ENCODE data around the gene TDG. TPM values are rescaled to one million over a fixed set of nuclear protein-coding genes. Genes with fewer than 3 reads are reported as not detected.
A peak's percentile ranks its signal among the peaks of the same experiment; 100 is the strongest.

TDG gene
- polyA plus RNA-seq: 19.3 TPM

DNA sequence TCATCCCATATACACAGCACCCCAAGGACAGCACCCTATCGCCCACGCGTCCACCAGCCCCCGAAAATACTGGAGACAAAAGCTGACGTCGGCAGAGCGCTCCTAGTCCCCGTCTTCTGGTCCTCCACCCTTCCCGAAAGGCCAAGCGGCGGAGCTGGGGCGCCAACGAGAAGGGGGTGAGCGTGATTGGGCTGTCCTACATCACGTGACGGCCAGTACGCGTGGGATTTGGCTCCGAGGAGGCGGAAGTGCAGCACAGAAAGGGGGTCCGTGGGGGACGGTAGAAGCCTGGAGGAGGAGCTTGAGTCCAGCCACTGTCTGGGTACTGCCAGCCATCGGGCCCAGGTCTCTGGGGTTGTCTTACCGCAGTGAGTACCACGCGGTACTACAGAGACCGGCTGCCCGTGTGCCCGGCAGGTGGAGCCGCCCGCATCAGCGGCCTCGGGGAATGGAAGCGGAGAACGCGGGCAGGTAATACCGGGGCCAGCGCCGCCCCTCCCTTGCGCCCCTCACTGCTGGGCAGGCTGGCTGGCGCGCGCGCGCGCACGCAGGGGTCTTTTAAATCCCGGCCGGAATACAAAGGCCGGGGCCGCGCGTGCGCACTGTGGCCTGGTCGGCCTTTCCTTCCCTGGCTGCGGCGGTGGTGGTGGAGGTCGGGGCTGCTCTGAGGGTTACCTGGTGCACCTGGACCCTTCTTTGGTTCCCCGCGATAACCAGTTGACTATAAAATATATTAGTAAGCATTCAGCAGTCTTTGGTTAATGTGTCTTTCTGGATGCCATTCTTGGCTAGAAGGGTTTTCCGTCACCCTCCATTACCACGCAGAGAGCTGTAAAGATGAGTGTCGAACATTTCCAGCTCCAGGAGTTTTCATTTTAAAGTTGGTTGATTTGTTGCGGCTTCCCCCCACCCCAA, at the start of gene TDG:
TDG (plus strand) TSS at position 283 of the 915 bp plus-strand sequence; CDS start at position 449, 166 bp downstream.
- H3K36me3 Mint-ChIP-seq: peaks cover 2% of the 10 kb centered on the region

DNA sequence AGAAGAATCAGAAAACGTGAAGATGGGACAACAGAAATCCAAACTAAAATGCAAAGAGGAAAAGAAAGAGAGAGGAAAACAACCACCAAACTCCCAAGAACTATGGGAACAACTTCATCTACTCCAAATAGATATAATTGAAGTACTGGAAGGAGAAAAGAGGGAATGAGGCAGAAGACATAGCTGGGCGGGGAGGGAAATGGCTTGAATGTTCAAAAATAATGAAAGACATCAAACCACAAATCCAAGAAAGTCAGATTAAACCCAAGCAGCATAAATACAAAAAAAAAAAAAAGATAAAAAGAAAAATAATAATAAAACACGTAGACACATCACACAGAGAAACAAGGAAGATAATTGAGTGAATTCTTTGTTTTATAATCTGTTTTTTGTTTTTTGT, 47.8 kb upstream of the TDG start:
- peaks cover 2% of the 10 kb centered on the region for H3K36me3 Mint-ChIP-seq
- no peak overlapping the region for H3K4me3 Mint-ChIP-seq
- no peak overlapping the region for H3K27ac Mint-ChIP-seq
- H3K27me3 Mint-ChIP-seq: no peaks in the 10 kb centered on the region
- H3K9me3 Mint-ChIP-seq: peaks cover 0 to 5% (median 4%) of the 10 kb centered on the region in 3 donors
- H3K4me1 Mint-ChIP-seq: no peaks in the 10 kb centered on the region

More for the DNA sequence above, at the start of gene TDG:
- Mint-ChIP-seq H3K4me3 (peak within 1 kb of the TSS; percentile 94 to 100 (median 97)), H3K27ac (peak within 1 kb of the TSS; percentile 94 to 98 (median 97)), H3K4me1 (peaks cover 29 to 34% (median 33%) of the 10 kb centered on the region in 3 donors), H3K9me3 (no peaks in the 10 kb centered on the region), H3K27me3 (no peaks in the 10 kb centered on the region)

DNA sequence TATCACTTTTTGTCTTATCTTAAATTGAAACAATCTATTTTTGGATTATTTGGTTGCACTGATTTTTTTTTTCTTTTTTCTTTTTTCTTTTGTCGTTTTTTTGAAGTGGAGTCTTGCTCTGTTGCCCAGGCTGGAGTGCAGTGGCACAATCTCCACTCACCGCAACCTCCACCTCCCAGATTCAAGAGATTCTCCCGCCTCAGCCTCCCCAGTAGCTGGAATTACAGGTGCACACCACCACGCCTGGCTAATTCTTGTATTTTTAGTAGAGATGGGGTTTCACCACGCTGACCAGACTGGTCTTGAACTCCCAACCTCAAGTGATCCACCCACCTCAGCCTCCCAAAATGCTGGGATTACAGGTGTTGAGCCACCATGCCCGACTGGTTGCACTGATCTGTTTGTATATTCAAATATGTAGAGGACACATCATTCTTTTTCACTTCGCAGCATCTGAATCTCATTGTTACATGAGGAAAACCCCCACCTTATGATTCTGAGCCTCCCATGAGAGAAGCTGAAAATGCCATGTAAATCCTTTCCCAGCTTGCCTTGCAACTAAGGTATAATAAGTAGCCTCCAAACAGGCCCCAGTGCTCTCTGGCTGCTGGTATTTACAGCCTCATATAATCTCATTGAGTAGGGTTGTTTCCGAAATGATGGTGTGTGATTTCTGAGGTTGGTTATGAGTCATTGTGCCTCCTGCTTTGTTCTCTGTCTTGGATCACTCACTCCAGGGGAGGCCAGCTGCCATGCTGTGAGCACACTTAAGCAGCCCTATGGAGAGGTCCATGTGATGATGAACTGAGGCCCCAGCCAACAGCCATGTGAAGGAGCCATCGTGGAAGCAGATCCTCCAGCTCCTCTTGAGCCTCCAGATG, 40.7 kb upstream of the TDG start:
- Mint-ChIP-seq H3K27ac (peak overlapping the region in 2 of 3 donors; percentile 73 to 85), H3K27me3 (peaks cover 3% of the 10 kb centered on the region), H3K4me1 (peaks cover 8 to 29% (median 22%) of the 10 kb centered on the region in 3 donors), H3K9me3 (no peaks in the 10 kb centered on the region), H3K4me3 (peak overlapping the region in 3 of 4 donors; percentile 17 to 81 (median 35)), H3K36me3 (no peaks in the 10 kb centered on the region)

DNA sequence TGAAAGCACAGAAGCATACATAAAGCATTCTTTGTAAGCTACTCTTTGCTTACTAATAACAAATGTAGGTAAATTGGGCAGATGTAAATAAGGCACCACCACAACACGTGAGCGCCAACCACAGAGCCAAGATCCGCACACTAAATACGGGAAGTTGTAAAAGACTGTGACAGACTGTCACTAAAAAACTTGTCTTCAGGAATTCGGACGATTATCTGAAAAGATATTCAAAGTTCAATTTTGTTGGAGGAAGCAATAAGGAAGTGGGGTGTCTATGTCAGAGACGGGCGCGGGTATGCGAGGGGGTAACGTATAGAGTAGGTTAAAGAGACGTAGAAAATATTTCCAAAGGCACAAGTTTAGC, 37.0 kb upstream of the TDG start:
- Mint-ChIP-seq H3K36me3 (no peaks in the 10 kb centered on the region), H3K9me3 (no peaks in the 10 kb centered on the region), H3K27ac (peak overlapping the region; percentile 95 to 100 (median 98)), H3K27me3 (peaks cover 3% of the 10 kb centered on the region), H3K4me3 (peak overlapping the region; percentile 87 to 97 (median 93)), H3K4me1 (peaks cover 24 to 50% (median 38%) of the 10 kb centered on the region in 3 donors)

DNA sequence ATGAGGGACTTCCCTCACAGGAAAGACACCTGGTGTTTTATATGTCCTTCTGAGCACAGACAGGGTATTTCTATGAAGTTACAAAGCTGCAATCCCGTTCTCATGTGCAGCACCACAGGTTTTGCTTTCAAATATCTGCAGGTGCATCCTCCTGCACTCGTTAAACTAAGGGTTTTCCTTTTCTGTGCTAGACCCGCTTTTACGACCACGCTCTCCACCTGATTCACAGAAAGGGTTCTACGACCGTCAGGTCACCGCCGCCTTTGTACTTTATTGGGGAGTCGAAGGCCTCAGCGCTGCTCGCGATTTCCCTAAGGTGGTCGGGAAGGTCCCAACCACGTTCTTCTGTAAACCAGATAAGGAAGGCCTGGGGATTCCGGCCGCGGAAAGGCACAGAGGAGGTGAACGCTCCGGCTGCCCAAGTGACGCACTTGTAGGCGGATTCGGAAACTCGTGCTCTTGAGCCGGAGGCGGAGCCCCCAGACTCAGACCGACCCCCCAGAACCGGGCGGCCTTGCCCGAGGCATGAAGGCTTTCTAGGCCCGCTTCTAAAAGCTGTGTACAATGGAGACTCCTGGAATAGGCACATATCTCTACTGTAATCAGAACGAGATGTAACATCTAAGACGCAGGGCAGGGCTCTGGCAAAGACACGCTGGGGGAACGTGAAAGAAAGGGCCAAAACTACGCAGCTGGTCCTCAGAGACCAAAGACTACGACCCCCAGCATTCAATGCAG, 36.5 kb upstream of the TDG start:
- H3K27ac Mint-ChIP-seq: peak overlapping the region; percentile 95 to 100 (median 98)
- H3K36me3 Mint-ChIP-seq: peaks cover 3% of the 10 kb centered on the region
- H3K4me3 Mint-ChIP-seq: peak overlapping the region; percentile 87 to 97 (median 93)
- peaks cover 25 to 49% (median 37%) of the 10 kb centered on the region in 3 donors for H3K4me1 Mint-ChIP-seq
- H3K27me3 Mint-ChIP-seq: peaks cover 3% of the 10 kb centered on the region
- no peaks in the 10 kb centered on the region for H3K9me3 Mint-ChIP-seq

DNA sequence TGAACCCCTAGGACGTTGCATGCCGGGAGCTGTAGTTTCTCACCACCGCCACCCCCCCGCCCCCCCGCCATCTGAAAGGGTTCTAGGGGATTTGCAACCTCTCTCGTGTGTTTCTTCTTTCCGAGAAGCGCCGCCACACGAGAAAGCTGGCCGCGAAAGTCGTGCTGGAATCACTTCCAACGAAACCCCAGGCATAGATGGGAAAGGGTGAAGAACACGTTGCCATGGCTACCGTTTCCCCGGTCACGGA, 36.0 kb upstream of the TDG start:
- Mint-ChIP-seq H3K36me3 (peaks cover 4% of the 10 kb centered on the region), H3K27ac (peak overlapping the region; percentile 95 to 100 (median 98)), H3K9me3 (no peaks in the 10 kb centered on the region), H3K4me1 (peaks cover 27 to 47% (median 36%) of the 10 kb centered on the region in 3 donors), H3K4me3 (peak overlapping the region; percentile 87 to 97 (median 93)), H3K27me3 (peaks cover 1% of the 10 kb centered on the region)

DNA sequence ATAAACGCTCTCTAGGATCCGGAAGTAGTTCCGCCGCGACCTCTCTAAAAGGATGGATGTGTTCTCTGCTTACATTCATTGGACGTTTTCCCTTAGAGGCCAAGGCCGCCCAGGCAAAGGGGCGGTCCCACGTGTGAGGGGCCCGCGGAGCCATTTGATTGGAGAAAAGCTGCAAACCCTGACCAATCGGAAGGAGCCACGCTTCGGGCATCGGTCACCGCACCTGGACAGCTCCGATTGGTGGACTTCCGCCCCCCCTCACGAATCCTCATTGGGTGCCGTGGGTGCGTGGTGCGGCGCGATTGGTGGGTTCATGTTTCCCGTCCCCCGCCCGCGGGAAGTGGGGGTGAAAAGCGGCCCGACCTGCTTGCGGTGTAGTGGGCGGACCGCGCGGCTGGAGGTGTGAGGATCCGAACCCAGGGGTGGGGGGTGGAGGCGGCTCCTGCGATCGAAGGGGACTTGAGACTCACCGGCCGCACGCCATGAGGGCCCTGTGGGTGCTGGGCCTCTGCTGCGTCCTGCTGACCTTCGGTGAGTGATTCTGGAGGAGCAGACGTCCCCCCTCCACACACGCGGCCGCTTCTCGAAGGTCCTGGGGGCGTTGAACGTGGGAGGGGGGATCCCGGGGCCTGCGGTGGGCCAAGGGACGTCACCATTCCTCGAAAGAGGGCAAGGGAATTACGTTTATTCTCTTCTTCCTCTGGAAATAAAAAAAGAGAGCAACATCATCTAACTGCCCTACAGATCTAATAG, 35.5 kb upstream of the TDG start, which contains the start of gene HSP90B1:
HSP90B1 (plus strand) TSS at position 377 of the 753 bp plus-strand sequence; CDS start at position 483, 106 bp downstream.
- Mint-ChIP-seq H3K4me3 (peak within 1 kb of the TSS; percentile 87 to 97 (median 93)), H3K9me3 (no peaks in the 10 kb centered on the region), H3K4me1 (peaks cover 27 to 47% (median 34%) of the 10 kb centered on the region in 3 donors), H3K27me3 (no peaks in the 10 kb centered on the region), H3K36me3 (peaks cover 4% of the 10 kb centered on the region), H3K27ac (peak within 1 kb of the TSS; percentile 95 to 100 (median 98))

DNA sequence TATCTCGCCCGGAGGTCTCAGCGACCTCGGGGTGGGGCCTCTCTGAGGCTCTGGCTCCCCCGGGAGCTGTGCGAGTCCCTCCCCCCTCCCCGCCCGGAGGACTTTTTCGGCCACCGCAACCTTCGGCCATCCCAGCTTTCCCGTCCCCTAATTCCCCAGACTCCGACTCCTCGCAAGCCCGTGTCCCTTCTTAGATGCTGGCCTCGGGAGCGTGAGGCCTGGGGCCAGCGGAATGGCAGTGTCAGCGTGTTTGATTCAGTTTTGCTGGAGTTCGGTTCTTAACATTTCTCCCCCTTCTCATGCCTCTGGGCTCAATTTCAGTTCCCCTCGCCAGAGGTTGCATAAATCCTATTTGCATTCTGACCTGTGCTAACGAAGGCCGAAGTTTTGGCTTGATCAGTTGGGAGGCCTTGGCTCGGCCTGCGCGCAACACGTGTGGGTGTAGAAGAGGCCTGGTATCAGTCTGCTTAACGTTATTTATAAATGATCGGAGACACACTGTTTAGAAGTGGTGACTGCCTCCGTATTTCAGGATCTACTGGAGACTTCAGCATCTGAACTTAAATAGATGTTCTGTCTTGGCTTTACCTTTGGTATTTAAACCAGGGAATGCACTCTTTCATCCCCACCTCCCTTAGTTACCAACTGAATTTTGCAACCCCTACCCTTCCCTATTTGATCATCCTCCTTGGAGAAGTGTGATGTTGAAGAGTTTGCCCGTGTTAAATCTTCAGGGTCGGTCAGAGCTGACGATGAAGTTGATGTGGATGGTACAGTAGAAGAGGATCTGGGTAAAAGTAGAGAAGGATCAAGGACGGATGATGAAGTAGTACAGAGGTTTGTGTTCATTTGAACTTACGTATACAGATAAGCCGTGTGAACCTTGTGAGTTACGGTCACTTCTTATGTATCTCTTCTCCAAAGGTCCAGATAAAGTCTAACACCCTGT, 34.6 kb upstream of the TDG start:
- peaks cover 27 to 52% (median 37%) of the 10 kb centered on the region in 3 donors for H3K4me1 Mint-ChIP-seq
- H3K27me3 Mint-ChIP-seq: no peaks in the 10 kb centered on the region
- peak overlapping the region; percentile 95 to 100 (median 98) for H3K27ac Mint-ChIP-seq
- H3K4me3 Mint-ChIP-seq: peak overlapping the region; percentile 87 to 97 (median 93)
- no peaks in the 10 kb centered on the region for H3K9me3 Mint-ChIP-seq
- H3K36me3 Mint-ChIP-seq: peaks cover 6% of the 10 kb centered on the region

DNA sequence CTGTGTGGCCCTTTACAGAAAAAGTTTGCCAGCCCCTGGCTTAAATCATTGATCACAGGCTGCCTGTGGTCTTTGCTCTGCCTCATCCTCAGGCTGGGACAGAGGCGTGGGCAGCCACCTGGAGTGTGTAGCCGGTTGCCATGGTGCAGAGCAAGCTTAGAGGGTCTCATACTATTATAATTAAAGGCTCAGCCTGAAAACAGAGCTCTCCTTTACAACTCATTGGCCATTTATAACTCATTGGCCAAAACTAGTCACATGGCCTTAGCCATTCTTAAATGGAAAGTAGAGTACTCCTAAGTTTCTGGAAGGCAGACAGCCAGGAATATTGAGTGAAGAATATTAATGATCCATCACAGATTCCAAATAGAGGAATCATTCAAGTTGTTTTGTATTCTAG, 32.4 kb upstream of the TDG start:
- Mint-ChIP-seq H3K27me3 (no peaks in the 10 kb centered on the region), H3K4me3 (peak overlapping the region in 3 of 4 donors; percentile 21 to 97 (median 93)), H3K4me1 (peaks cover 24 to 47% (median 31%) of the 10 kb centered on the region in 3 donors), H3K36me3 (peaks cover 6% of the 10 kb centered on the region), H3K9me3 (no peaks in the 10 kb centered on the region), H3K27ac (peak overlapping the region in 1 of 3 donors; percentile 57)

DNA sequence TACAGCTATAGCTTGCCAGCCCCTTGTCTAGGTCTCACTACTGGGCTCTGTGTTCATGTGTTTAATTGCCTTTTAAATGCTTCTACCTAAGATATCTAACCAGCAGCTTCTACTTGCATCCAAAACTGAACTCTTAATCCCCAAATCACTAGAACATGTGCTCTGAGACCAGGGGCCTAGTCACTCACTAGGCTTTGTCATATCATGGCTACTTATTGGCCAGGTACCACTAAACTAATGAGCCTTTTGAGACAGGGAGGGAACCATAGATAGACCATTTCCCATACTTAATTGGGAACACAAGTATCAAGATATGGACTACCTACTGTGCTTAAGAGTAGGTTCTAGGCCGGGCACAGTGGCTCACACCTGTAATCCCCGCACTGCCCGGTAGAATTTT, 29.0 kb upstream of the TDG start:
- no peaks in the 10 kb centered on the region for H3K27me3 Mint-ChIP-seq
- H3K4me3 Mint-ChIP-seq: no peak overlapping the region
- peak overlapping the region in 2 of 3 donors; percentile 16 to 77 for H3K27ac Mint-ChIP-seq
- no peaks in the 10 kb centered on the region for H3K9me3 Mint-ChIP-seq
- H3K4me1 Mint-ChIP-seq: peaks cover 11 to 38% (median 23%) of the 10 kb centered on the region in 3 donors
- H3K36me3 Mint-ChIP-seq: peaks cover 13% of the 10 kb centered on the region

DNA sequence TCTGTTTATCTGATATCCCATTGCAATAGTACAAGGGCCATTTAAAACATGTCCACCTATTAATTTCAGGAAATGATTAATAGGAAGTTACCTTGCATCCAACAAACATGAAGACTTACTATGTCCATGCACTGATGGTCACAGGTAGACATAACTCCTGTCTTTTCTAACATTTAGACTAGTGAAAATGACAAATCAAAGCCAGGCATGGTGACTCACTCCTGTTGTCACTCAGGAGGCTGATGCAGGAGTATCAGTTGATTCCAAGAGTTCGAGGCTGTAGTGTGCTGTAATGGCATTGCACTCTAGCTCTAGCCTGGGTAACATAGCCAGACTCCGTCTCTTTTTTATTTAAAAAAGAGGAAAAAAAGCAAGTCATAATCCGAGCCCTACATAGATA, 20.7 kb upstream of the TDG start:
- Mint-ChIP-seq H3K4me3 (no peak overlapping the region), H3K36me3 (peaks cover 9% of the 10 kb centered on the region), H3K9me3 (no peaks in the 10 kb centered on the region), H3K4me1 (peaks cover 0 to 2% (median 0%) of the 10 kb centered on the region in 3 donors), H3K27ac (no peak overlapping the region), H3K27me3 (no peaks in the 10 kb centered on the region)

DNA sequence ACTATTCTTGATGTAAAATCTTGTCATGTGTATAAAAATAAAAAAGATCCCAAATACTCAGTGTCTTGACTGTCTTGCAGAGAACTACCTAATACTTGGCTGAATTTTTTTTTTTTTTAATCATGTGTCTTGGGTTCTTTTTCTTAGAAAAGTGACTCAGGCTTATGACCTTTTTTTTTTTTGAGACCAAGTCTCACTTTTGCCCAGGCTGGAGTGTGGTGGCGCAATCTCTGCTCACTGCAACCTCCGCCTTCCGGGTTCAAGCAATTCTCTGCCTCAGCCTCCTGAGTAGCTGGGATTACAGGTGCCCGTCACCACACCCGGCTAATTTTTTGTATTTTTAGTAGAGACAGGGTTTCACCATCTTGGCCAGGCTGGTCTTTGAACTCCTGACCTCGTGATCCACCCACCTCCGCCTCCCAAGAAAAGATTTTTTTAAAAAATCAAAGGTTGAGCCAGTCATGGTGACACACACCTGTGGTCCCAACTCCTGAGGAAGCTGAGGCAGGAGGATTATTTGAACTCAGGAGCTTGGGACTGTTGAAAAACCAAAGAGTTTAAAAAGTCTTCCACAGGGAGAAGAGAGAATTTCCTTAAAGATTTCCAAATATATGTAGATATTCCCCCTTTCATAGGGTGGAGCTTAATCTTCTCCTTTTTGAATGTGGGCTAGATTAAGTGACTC, 17.7 kb upstream of the TDG start:
- H3K27ac Mint-ChIP-seq: no peak overlapping the region
- no peak overlapping the region for H3K4me3 Mint-ChIP-seq
- no peaks in the 10 kb centered on the region for H3K27me3 Mint-ChIP-seq
- H3K9me3 Mint-ChIP-seq: no peaks in the 10 kb centered on the region
- H3K36me3 Mint-ChIP-seq: peaks cover 4% of the 10 kb centered on the region
- peaks cover 0 to 4% (median 3%) of the 10 kb centered on the region in 3 donors for H3K4me1 Mint-ChIP-seq

Measured in IgD-negative memory B cell (primary cell).